OCI-LY3 (cell line): Measurements from ENCODE around the gene RNF212B.
"Not testable (repeated sequence)": the region's sequence is repeated elsewhere in the genome, so short reads cannot be mapped to it uniquely, and the experiment has no call there.

Experiments used
- H2AFZ ChIP-seq: fragments of 200-600, 300-600 bp; shearing (Covaris generic); 2 replicates; pipeline ENCODE4 v1.6.0; 2014; ENCODE audit warnings: antibody characterized with exemption, low read depth, low read length
- H3K27ac ChIP-seq: fragments of 200-600, 300-600 bp; sonication (generic); 2 replicates; pipeline ENCODE4 v1.5.1; 2014; ENCODE audit warnings: mild to moderate bottlenecking, low read length, moderate library complexity, mixed read lengths
- H3K27me3 ChIP-seq: fragments of 200-600, 300-600 bp; sonication (generic); 2 replicates; pipeline ENCODE4 v1.6.1; 2014; ENCODE audit warnings: low read depth, low read length, mixed read lengths
- H3K36me3 ChIP-seq: fragments of 200-600, 300-600 bp; sonication (generic); replicated peaks from 2 replicates; pipeline ENCODE3; 2014; ENCODE audit warnings: low read depth, low read length, mixed read lengths
- H3K4me1 ChIP-seq: fragments of 300-600, 200-600 bp; sonication (generic); 2 replicates; pipeline ENCODE4 v1.6.1; 2014; ENCODE audit warnings: low read length, mixed read lengths
- H3K4me2 ChIP-seq: fragments of 200-600, 300-600 bp; sonication (generic); 2 replicates; pipeline ENCODE4 v1.6.1; 2014; ENCODE audit warnings: low read length, mixed read lengths
- H3K4me3 ChIP-seq: fragments of 300-600, 200-600 bp; sonication (generic); 2 replicates; pipeline ENCODE4 v1.5.1; 2014; ENCODE audit warnings: antibody characterized with exemption, mild to moderate bottlenecking, low read length, moderate library complexity
- H3K79me2 ChIP-seq: fragments of 300-600, 200-600 bp; shearing (Covaris generic); 2 replicates; pipeline ENCODE4 v1.6.1; 2014; ENCODE audit warnings: mild to moderate bottlenecking, low read length, mixed read lengths
- H3K9ac ChIP-seq: fragments of 300-600, 200-600 bp; shearing (Covaris generic); 2 replicates; pipeline ENCODE4 v1.6.0; 2014; ENCODE audit warnings: mild to moderate bottlenecking, low read length, moderate library complexity
- H3K9me3 ChIP-seq: fragments of 200-600, 300-600 bp; shearing (Covaris generic); 2 replicates; pipeline ENCODE4 v1.6.1; 2014; ENCODE audit warnings: low read length, mixed read lengths; ENCODE audit not compliant: insufficient read depth
- H4K20me1 ChIP-seq: fragments of 200-600, 300-600 bp; sonication (generic); 2 replicates; pipeline ENCODE4 v1.6.1; 2016; ENCODE audit warnings: low read length, mixed read lengths; ENCODE audit not compliant: insufficient read depth
- EZH2phosphoT487 ChIP-seq: fragments of 200-600 bp; shearing (Covaris generic); IDR thresholded peaks from 2 replicates; pipeline ENCODE4 v1.6.1; 2018; ENCODE audit warnings: antibody characterized with exemption, mixed run types, low read depth
- TF ChIP-seq, protein P1 (sequence below): fragments of 200-600, 300-600 bp; sonication (generic); IDR thresholded peaks from 2 replicates; pipeline ENCODE4 v1.5.1; 2014; ENCODE audit warnings: antibody characterized with exemption, low read length, low read depth

The RNF212B gene

DNA sequence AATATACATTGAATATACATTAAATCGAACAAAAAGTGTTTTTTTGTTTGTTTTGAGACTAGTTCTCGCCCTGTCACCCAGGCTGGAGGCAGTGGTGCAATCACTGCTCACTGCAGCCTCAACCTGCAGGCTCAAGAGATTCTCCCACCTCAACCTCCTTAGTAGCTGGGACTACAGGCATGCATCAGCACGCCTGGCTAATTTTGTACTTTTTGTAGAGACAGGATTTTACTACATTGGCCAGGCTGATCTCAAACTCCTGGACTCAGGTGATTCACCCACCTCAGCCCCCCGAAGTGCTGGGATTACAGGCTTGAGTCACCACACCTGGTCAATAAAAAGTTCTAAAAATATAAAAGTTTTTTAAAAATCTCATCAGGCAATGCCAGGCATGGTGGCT is 10.2 kb upstream of the RNF212B start:
- Histone ChIP-seq H4K20me1 (no peaks in the 10 kb centered on the region), H3K9ac (no peak overlapping the region), H3K27me3 (peaks cover 13% of the 10 kb centered on the region; the same call in 1 of the 2 replicates), H3K9me3 (no peaks in the 10 kb centered on the region), H3K79me2 (no peaks in the 10 kb centered on the region), H2AFZ (no peak overlapping the region), H3K4me2 (no peak overlapping the region), H3K4me1 (no peaks in the 10 kb centered on the region), H3K36me3 (no peaks in the 10 kb centered on the region), H3K4me3 (no peak overlapping the region), H3K27ac (no peak overlapping the region)
- TF ChIP-seq, protein P1, sequence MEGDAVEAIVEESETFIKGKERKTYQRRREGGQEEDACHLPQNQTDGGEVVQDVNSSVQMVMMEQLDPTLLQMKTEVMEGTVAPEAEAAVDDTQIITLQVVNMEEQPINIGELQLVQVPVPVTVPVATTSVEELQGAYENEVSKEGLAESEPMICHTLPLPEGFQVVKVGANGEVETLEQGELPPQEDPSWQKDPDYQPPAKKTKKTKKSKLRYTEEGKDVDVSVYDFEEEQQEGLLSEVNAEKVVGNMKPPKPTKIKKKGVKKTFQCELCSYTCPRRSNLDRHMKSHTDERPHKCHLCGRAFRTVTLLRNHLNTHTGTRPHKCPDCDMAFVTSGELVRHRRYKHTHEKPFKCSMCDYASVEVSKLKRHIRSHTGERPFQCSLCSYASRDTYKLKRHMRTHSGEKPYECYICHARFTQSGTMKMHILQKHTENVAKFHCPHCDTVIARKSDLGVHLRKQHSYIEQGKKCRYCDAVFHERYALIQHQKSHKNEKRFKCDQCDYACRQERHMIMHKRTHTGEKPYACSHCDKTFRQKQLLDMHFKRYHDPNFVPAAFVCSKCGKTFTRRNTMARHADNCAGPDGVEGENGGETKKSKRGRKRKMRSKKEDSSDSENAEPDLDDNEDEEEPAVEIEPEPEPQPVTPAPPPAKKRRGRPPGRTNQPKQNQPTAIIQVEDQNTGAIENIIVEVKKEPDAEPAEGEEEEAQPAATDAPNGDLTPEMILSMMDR, result no peak
- no peak for TF ChIP-seq EZH2phosphoT487

DNA sequence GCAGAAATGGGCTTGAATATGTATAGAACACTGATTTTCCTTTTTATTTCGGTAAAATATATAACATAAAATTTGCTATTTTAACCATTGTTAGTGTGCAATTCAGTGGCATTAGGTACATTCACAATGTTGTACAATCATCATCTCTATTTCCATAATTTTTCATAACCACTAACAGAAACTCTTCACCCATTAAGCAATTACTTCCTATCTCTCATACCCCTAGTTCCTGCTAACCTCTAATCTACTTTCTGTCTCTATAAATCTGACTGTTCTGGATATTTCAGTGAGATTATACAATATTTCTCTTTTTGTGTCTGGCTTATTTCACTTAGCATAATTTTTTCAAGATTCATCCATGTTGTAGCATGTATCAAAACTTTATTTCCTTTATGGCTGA is 8.9 kb upstream of the RNF212B start:
- Histone ChIP-seq H3K79me2 (no peaks in the 10 kb centered on the region), H3K27me3 (peaks cover 13% of the 10 kb centered on the region; the same call in 1 of the 2 replicates), H3K4me2 (no peak overlapping the region), H3K4me3 (no peak overlapping the region), H3K36me3 (no peaks in the 10 kb centered on the region), H3K9ac (no peak overlapping the region), H4K20me1 (no peaks in the 10 kb centered on the region), H2AFZ (no peak overlapping the region), H3K4me1 (no peaks in the 10 kb centered on the region), H3K9me3 (no peaks in the 10 kb centered on the region), H3K27ac (no peak overlapping the region)
- TF ChIP-seq EZH2phosphoT487, result no peak
- TF ChIP-seq, protein P1, result no peak

DNA sequence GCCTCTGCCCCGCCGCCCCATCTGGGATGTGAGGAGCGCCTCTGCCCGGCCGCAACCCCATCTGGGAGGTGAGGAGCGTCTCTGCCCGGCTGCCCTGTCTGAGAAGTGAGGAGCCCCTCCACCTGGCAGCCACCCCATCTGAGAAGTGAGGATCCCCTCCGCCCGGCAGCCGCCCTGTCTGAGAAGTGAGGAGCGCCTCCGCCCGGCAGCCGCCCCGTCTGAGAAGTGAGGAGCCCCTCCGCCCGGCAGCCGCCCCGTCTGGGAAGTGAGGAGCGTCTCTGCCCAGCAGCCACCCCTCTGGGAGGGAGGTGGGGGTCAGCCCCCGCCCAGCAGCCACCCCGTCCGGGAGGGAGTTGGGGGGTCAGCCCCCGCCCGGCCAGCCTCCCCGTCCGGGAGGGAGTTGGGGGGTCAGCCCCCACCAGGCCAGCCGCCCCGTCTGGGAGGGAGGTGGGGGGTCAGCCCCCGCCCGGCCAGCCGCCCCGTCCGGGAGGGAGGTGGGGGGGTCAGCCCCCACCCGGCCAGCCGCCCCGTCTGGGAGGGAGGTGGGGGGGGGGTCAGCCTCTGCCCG is 5.4 kb upstream of the RNF212B start:
- not testable (repeated sequence) for H2AFZ ChIP-seq, H3K27ac ChIP-seq, H3K79me2 ChIP-seq, H3K27me3 ChIP-seq, H3K36me3 ChIP-seq, H4K20me1 ChIP-seq, H3K9ac ChIP-seq, H3K4me3 ChIP-seq, H3K4me2 ChIP-seq, H3K9me3 ChIP-seq, H3K4me1 ChIP-seq

DNA sequence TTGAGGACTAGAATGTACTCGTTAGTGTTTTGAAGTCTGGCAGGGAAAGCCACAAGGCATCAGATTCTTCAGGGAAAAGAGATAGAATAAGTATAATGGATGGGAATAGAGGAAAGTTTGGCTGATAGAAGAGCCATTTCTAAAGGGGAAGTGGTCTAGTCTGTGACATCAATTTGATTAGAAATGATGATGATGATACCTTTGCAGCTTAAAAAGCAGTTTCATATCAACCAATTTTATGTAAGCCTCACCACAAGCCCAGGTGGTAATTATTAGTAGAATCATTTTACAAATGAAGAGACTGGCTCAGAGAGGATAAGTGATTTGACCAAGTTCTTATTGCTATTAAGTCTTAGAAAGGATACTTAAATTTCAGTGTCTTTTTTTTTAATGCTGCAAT is 2.9 kb downstream of the RNF212B start:
- Histone ChIP-seq H2AFZ (no peak overlapping the region), H3K79me2 (no peaks in the 10 kb centered on the region), H3K27ac (no peak overlapping the region), H3K27me3 (peaks cover 4% of the 10 kb centered on the region; the same call in 1 of the 2 replicates), H3K4me3 (no peak overlapping the region), H3K9ac (no peak overlapping the region), H3K4me1 (peaks cover 13% of the 10 kb centered on the region), H4K20me1 (no peaks in the 10 kb centered on the region), H3K9me3 (no peaks in the 10 kb centered on the region), H3K36me3 (no peaks in the 10 kb centered on the region), H3K4me2 (no peak overlapping the region; the same call in 1 of the 2 replicates)
- TF ChIP-seq, protein P1, result no peak
- no peak for TF ChIP-seq EZH2phosphoT487

DNA sequence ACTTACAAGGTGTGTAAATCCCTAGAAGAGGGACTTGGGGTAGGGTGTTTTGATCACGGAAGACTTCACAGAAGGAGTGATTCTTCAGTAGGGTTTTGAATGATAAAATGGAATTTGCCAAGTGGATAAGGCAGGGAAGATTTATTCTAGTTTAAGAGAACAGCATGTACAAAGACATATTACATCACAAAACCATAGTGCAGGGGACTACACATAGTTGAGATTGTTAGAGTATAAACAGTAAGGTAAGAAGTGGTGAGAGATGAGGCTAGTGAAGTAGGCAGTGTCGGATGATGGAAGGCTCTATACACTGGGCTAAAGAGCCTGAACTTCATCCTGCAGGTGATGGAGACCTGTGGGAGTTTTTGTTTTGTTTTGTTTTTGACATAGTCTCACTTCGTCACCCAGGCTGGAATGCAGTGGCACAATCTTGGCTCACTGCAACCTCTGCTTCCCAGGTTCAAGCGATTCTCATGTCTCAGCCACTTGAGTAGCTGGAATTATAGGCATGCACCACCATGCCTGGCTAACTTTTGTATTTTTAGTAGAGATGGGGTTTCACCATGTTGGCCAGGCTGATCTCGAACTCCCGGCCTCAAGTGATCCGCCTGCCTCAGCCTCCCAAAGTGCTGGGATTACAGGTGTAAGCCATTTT is 3.5 kb downstream of the RNF212B start:
- H3K27ac ChIP-seq, H3K79me2 ChIP-seq, H3K4me3 ChIP-seq, H4K20me1 ChIP-seq, H3K9ac ChIP-seq, H3K36me3 ChIP-seq, H3K4me2 ChIP-seq, H3K27me3 ChIP-seq, H2AFZ ChIP-seq, H3K9me3 ChIP-seq: not testable (repeated sequence)
- H3K4me1 ChIP-seq, result peaks cover 13% of the 10 kb centered on the region
